HG02943 (cell line): ENCODE data around the gene SCAND1.
"Not testable (repeated sequence)": the region's sequence is repeated elsewhere in the genome, so short reads cannot be mapped to it uniquely, and the experiment has no call there.

ENCODE experiments used
- ATAC-seq: cut with Tn5 transposase; IDR thresholded peaks from one replicate; pipeline ENCODE4 v1.9.1; 2021; ENCODE audit warnings: mild to moderate bottlenecking, low read depth, moderate library complexity; ENCODE audit not compliant: unreplicated experiment

SCAND1 gene

GRCh38 chr20:35954200-35954906 is at the start of gene SCAND1:
Gene SCAND1, minus strand, starts transcription at chr20:35954502. Its CDS starts 218 bp downstream, at chr20:35954284.
- peak; percentile 86 for ATAC-seq

- ATAC-seq: no peak
These were observed 49.7 kb upstream of the SCAND1 start for GRCh38 chr20:36004045-36004444.

- ATAC-seq: no peak
These were observed 48.6 kb upstream of the SCAND1 start for GRCh38 chr20:36002855-36003254.

GRCh38 chr20:36001331-36001730 is 47.0 kb upstream of the SCAND1 start:
- not testable (repeated sequence) for ATAC-seq

- not testable (repeated sequence) for ATAC-seq
These were observed 42.2 kb upstream of the SCAND1 start for GRCh38 chr20:35996492-35996891.

- no peak for ATAC-seq
These were observed 40.7 kb upstream of the SCAND1 start for GRCh38 chr20:35994994-35995453.

GRCh38 chr20:35992713-35993335 is 38.5 kb upstream of the SCAND1 start:
- ATAC-seq: no peak

GRCh38 chr20:35991142-35991771 is 37.0 kb upstream of the SCAND1 start:
- ATAC-seq: no peak

GRCh38 chr20:35988910-35989463 is 34.7 kb upstream of the SCAND1 start:
- no peak for ATAC-seq

- no peak for ATAC-seq
These were observed 31.5 kb upstream of the SCAND1 start for GRCh38 chr20:35985806-35986205.

- ATAC-seq: no peak
These were observed 30.1 kb upstream of the SCAND1 start for GRCh38 chr20:35984382-35984781.

- ATAC-seq: no peak
These were observed 27.7 kb upstream of the SCAND1 start for GRCh38 chr20:35981969-35982368.

GRCh38 chr20:35979544-35979943 is 25.2 kb upstream of the SCAND1 start:
- ATAC-seq: no peak

- no peak for ATAC-seq
These were observed 23.8 kb upstream of the SCAND1 start for GRCh38 chr20:35978041-35978513.

- ATAC-seq: no peak
These were observed 21.5 kb upstream of the SCAND1 start for GRCh38 chr20:35975576-35976373.

GRCh38 chr20:35974256-35974655 is 20.0 kb upstream of the SCAND1 start:
- no peak for ATAC-seq

- ATAC-seq: no peak
These were observed 18.2 kb upstream of the SCAND1 start for GRCh38 chr20:35972462-35972861.

- no peak for ATAC-seq
These were observed 17.7 kb upstream of the SCAND1 start for GRCh38 chr20:35971981-35972380.

- ATAC-seq: no peak
These were observed 14.6 kb upstream of the SCAND1 start for GRCh38 chr20:35968930-35969329.

GRCh38 chr20:35967979-35968640 is 13.8 kb upstream of the SCAND1 start, which contains the start of gene CNBD2:
Gene CNBD2, plus strand, starts transcription at chr20:35968590. Its CDS starts 173 bp downstream, at chr20:35968763.
- ATAC-seq: no peak
